SK-N-MC (cell line): ENCODE results near the gene RABAC1.

ENCODE experiments used
- EZH2 ChIP-seq: fragments of 200-600 bp; sonication (generic); IDR thresholded peaks from one replicate; pipeline ENCODE4 v1.6.1; 2017; ENCODE audit warnings: antibody characterized with exemption
- POLR2AphosphoS5 ChIP-seq: IDR thresholded peaks from 2 replicates; pipeline ENCODE4 v1.6.1; 2012; ENCODE audit warnings: mild to moderate bottlenecking, low read depth, low read length, borderline replicate concordance

DNA sequence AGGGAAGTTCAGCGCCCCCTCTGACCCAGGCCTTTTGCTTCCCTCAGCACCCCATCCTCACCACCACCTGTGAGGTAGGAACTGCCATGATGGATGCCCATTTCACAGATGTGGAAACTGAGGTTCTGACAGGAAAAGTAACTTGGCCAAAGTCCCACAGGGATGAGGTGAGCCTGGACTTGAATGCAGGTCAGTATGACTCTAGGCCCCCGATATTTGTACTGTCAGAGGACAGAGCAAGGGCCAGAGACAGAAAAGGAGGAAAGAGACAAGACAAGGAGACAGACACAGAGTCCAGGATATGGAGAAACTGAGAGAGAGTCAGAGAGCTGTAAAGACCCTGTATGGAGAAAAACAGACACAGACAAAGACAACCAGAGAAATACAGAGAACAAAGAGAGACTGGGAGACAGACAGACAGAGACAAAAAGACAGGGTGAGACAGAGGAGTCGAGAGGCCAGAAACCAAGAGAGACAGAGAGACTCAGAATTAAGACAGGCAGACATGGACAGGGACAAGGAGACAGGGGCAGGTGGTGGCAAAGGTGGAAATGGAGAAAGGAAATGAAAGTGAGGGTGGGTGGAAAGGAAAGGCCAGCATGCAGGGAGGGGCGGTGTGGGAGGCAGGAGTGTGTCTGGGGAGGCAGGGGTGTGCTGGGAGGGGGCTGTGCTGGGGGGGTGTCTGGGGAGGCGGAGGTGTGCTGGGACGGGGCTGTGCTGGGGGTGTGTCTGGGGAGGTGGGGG, 35.9 kb downstream of the RABAC1 start:
- TF ChIP-seq POLR2AphosphoS5: no peak
- no peak for TF ChIP-seq EZH2
